Ishikawa (cell line): Measurements from ENCODE around the gene HOXA3.

Source experiments
- CEBPB ChIP-seq: IDR thresholded peaks from 2 replicates; pipeline ENCODE4 v1.6.1; 2012
- CREB1 ChIP-seq: IDR thresholded peaks from 2 replicates; pipeline ENCODE4 v1.6.1; 2012; ENCODE audit warnings: low read depth
- EGR1 ChIP-seq: IDR thresholded peaks from 2 replicates; pipeline ENCODE4 v1.6.1; 2012
- EP300 ChIP-seq: IDR thresholded peaks from 2 replicates; pipeline ENCODE4 v1.6.1; 2012; ENCODE audit warnings: borderline replicate concordance
- FOXM1 ChIP-seq: IDR thresholded peaks from 2 replicates; pipeline ENCODE4 v1.6.1; 2012; ENCODE audit warnings: low read depth, borderline replicate concordance
- RAD21 ChIP-seq: IDR thresholded peaks from 2 replicates; pipeline ENCODE4 v1.6.1; 2012; ENCODE audit warnings: low read depth
- TAF1 ChIP-seq: IDR thresholded peaks from 2 replicates; pipeline ENCODE4 v1.6.1; 2012; ENCODE audit warnings: low read depth, mild to moderate bottlenecking
- TEAD4 ChIP-seq: IDR thresholded peaks from 2 replicates; pipeline ENCODE4 v1.6.1; 2012
- YY1 ChIP-seq: IDR thresholded peaks from 2 replicates; pipeline ENCODE4 v1.6.1; 2012; ENCODE audit warnings: low read depth
- ZBTB7A ChIP-seq: IDR thresholded peaks from 2 replicates; pipeline ENCODE4 v1.6.1; 2012; ENCODE audit warnings: low read depth
- TF ChIP-seq, protein P1 (sequence below): IDR thresholded peaks from 2 replicates; pipeline ENCODE4 v1.6.1; 2012
- TF ChIP-seq, protein P2 (sequence below): IDR thresholded peaks from 2 replicates; pipeline ENCODE4 v1.6.1; 2012; ENCODE audit warnings: low read depth, mild to moderate bottlenecking
- TF ChIP-seq, protein P3 (sequence below): IDR thresholded peaks from 2 replicates; pipeline ENCODE4 v1.6.1; 2012

DNA sequence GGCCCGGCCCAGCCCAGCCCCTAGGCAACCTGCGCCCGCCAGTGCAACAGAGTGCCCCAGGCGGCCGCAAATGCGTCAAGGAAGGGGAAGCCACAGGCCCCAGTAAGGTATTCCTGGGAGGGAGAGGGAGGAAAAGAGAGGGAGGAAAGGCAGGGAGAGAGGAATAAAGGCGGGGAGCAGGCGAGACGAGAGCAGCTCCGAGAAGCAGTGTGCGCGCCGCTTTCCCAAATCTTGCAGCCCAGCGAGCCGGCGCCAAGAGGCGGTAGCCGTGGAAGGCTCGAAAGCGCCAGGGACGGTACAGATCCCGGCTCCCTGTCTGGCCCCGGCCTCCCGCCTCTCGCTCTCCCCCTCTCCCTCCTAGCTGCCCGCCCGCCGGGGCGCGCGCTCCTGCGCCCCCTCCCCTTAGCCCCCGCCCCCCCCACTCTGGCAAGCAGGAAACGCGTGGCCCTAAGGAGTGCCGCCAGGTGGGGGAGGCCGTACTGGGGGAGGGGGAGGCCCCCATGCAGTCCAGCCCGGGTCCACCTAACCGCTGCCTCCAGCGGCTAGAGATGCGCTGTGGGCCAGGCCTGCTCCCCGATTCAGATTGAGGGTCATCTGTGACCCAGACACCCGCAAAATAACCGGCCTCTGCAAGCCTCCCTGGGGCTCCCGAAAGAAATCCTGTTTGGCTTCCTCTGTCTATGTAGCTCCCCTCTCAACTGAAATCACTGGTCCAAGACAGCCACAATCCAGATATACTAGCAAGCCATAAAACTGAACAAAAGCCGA lies 17.5 kb upstream of the HOXA3 start:
- TF ChIP-seq, protein P1, sequence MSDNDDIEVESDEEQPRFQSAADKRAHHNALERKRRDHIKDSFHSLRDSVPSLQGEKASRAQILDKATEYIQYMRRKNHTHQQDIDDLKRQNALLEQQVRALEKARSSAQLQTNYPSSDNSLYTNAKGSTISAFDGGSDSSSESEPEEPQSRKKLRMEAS: no peak
- no peak for TF ChIP-seq RAD21
- TF ChIP-seq EGR1: no peak
- TF ChIP-seq, protein P2, sequence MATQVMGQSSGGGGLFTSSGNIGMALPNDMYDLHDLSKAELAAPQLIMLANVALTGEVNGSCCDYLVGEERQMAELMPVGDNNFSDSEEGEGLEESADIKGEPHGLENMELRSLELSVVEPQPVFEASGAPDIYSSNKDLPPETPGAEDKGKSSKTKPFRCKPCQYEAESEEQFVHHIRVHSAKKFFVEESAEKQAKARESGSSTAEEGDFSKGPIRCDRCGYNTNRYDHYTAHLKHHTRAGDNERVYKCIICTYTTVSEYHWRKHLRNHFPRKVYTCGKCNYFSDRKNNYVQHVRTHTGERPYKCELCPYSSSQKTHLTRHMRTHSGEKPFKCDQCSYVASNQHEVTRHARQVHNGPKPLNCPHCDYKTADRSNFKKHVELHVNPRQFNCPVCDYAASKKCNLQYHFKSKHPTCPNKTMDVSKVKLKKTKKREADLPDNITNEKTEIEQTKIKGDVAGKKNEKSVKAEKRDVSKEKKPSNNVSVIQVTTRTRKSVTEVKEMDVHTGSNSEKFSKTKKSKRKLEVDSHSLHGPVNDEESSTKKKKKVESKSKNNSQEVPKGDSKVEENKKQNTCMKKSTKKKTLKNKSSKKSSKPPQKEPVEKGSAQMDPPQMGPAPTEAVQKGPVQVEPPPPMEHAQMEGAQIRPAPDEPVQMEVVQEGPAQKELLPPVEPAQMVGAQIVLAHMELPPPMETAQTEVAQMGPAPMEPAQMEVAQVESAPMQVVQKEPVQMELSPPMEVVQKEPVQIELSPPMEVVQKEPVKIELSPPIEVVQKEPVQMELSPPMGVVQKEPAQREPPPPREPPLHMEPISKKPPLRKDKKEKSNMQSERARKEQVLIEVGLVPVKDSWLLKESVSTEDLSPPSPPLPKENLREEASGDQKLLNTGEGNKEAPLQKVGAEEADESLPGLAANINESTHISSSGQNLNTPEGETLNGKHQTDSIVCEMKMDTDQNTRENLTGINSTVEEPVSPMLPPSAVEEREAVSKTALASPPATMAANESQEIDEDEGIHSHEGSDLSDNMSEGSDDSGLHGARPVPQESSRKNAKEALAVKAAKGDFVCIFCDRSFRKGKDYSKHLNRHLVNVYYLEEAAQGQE: no peak
- TF ChIP-seq TAF1: no peak
- TF ChIP-seq, protein P3, sequence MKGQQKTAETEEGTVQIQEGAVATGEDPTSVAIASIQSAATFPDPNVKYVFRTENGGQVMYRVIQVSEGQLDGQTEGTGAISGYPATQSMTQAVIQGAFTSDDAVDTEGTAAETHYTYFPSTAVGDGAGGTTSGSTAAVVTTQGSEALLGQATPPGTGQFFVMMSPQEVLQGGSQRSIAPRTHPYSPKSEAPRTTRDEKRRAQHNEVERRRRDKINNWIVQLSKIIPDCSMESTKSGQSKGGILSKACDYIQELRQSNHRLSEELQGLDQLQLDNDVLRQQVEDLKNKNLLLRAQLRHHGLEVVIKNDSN: no peak
- no peak for TF ChIP-seq FOXM1
- no peak for TF ChIP-seq YY1
- no peak for TF ChIP-seq CREB1
- TF ChIP-seq EP300: no peak
- TF ChIP-seq TEAD4: no peak
- TF ChIP-seq CEBPB: no peak
- TF ChIP-seq ZBTB7A: peak; percentile 59; the same call in 1 of the 2 replicates
